D721Med (cell line): ENCODE data around the gene ZNF429.

Experiments used
- DNase-seq: peaks from one replicate; pipeline ENCODE4 v3.0.0; 2011; ENCODE audit warnings: low spot score; ENCODE audit not compliant: insufficient read length
- FAIRE-seq: peaks from 2 replicates; lab custom pipeline; 2011; peaks lifted over from hg19 to GRCh38; lab: Jason Lieb, UNC
- TF ChIP-seq, protein P1 (sequence below): IDR thresholded peaks from 2 replicates; pipeline ENCODE4 v1.5.1; 2012; ENCODE audit warnings: mild to moderate bottlenecking, control low read depth; ENCODE audit not compliant: insufficient read depth; ENCODE audit errors: missing control alignments

Gene ZNF429

DNA sequence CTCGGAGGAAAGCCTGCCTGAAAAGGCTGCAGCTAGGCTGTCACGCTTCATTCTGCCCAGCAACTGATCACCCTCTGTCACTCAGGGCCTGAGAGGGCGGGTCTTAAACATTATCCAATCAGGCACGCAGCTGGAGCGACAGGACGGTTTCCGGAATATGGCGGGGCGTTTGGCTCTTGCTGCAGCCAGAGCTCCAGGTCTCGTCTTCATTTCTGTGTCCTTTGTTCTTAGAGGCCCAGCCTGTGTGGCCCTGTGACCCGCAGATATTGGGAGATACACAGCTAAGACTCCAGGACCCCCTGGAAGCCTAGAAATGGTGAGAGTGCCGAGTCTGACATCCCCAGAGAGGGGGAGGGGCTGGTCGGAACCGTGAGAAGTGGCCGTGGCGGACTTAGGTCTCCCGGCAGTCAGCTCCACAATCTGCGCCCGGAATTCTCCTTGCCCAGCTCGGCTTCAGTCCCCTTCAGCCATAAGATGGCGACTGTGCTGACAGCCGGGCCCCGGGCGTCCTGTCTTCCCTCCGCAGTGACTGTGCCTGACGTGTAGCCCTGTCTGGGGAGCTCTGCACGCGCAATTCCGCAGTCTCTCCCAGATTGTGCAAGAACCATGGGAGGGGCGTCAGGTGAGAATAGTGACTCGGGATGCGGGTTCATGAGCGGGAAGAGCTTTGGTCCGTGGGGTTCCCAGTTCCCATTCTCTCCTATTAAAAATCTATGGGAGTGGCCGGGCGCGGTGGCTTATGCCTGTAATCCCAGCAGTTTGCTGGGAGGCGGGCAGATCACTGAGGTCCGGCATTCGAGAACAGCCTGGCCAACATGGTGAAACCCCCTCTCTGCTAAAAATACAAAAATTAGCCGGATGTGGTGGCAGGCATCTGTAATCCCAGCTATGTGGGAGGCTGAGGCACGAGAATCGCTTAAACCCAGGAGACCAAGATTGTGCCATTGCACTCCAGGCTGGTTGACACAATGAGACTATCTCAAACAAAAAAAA, at the start of gene ZNF429:
Gene ZNF429 (plus strand): TSS at position 144 of the 993 bp plus-strand sequence. CDS start 170 bp downstream, at position 314.
- TF ChIP-seq, protein P1, sequence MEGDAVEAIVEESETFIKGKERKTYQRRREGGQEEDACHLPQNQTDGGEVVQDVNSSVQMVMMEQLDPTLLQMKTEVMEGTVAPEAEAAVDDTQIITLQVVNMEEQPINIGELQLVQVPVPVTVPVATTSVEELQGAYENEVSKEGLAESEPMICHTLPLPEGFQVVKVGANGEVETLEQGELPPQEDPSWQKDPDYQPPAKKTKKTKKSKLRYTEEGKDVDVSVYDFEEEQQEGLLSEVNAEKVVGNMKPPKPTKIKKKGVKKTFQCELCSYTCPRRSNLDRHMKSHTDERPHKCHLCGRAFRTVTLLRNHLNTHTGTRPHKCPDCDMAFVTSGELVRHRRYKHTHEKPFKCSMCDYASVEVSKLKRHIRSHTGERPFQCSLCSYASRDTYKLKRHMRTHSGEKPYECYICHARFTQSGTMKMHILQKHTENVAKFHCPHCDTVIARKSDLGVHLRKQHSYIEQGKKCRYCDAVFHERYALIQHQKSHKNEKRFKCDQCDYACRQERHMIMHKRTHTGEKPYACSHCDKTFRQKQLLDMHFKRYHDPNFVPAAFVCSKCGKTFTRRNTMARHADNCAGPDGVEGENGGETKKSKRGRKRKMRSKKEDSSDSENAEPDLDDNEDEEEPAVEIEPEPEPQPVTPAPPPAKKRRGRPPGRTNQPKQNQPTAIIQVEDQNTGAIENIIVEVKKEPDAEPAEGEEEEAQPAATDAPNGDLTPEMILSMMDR = no peak
- DNase-seq (peak; percentile 81), FAIRE-seq (peak; percentile 86)

DNA sequence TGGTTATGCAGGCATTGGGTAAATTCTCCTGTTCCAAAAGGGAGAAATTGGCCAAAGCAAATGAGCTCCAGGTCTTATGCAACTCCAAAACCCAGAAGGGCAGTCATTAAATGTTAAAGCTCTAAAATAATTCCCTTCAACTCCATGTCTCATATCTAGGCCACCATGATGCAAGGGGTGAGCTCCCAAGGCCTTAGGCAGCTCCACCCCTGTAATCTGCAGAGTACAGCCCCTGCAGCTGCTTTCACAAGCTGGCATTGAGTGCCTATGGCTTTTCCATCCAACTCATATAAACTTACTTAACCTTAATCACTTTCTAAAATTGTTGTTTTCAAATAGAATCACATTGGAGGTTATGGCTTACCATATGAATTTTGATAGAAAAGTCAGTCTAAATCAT, 44.7 kb upstream of the ZNF429 start:
- DNase-seq (no peak), FAIRE-seq (no peak)
- TF ChIP-seq, protein P1 = no peak

DNA sequence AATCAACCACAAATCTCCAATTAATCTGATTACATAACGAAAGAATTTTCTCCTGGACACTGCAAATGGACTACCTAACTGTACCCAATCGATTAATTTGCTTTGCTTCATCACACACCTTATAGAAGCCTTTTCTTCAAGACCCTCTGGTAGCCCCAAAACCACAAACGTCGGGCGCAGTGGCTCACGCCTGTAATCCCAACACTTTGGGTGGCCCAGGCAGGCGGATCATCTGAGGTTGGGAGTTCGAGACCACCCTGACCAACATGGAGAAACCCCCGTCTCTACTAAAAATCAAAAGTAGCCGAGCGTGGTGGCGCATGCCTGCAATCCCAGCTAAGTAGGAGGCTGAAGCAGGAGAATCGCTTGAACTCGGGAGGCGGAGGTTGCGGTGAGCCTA, 42.9 kb upstream of the ZNF429 start:
- FAIRE-seq = no peak
- TF ChIP-seq, protein P1 = no peak
- no peak for DNase-seq

DNA sequence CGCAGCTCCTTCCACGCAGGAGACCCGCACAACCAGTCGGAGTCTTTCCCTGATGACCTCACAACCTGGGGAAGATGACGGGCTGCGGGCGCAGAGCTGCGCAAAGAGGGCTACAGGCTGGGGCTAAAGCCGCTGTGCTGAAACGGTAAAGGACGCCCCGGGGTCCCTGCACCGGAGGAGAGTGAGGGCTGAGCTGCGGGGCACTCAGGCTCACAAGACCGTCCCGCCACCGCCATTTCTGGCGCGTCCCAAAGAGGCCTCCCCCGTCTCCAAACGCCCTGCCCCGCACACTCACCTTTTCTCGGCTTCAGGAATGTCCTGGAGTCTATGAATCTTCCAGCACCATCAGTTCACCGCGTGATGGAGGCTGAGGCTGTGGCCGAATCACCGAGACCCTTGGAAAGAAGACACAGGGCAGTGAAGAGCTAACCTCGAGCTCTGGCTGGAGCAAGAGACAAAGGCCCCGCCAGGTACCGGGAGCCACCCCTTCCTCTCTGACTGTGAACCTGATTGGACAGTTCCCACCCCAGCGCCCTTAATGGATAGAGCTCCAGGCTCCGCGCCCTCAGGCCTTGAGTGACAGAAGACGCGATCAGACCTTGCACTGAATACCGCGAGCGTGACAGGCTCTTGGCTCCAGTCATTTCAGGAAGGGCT, 41.8 kb upstream of the ZNF429 start:
- DNase-seq (peak; percentile 85), FAIRE-seq (no peak)
- TF ChIP-seq, protein P1 = no peak

DNA sequence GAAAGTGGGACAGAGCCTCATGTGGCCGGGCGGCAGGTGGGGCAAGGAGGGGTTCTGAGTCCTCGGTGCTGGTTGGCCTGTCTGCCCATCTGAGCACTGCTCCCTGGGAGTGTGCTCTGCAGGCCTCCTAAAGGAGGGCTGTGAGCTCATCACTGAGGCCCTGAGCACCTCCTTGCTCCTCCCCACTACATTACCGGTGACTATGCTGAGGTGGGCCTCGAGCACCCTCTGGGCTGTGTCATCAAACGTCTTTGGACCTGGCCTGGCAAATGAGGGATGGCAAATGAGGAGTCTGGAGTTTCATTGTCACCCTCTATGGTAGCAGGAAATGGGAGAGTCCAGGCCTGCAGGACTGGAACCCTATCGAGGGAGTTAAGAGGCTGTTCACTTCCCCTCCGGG, 38.8 kb upstream of the ZNF429 start:
- TF ChIP-seq, protein P1 = no peak
- DNase-seq (no peak), FAIRE-seq (no peak)

DNA sequence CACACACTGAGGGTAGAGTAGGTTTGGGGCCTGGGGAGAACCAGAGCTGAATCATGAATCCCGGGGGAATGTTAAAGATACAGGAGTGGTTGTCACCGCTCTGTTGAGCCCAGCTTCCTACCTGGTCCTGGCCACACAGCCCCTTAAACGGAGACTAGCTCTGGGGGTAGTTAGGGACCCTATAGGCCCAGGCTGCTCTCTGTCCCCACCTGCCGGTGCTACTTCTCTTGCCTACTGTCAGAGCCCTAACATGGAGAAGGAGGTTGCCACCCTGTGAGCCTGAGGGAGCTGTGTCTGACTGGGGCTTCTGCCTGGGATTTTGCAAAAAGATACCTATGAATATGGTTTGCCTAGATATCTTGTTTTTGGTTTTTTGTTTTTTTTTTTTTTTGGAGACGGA, 36.6 kb upstream of the ZNF429 start:
- TF ChIP-seq, protein P1 = peak; percentile 14
- no peak for FAIRE-seq
- no peak for DNase-seq

DNA sequence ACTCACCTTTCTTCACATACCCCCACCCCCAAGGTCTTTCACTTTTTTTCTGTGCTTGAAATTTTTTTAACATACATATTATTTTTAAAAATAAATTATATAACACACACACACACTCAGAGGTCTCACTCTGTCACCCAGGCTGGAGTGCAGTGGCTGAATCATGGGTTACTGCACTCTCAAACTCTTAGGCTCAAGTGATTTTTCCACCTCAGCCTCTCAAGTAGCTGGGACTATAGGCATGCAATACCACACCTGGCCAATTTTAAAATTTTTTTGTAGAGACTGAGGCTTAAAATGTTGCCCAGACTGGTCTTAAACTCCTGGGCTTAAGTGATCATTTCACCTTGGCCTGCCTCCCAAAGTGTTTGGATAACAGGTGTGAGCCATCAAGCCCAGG, 32.9 kb upstream of the ZNF429 start:
- DNase-seq = no peak
- TF ChIP-seq, protein P1 = no peak
- no peak for FAIRE-seq
